ENCODE measurements around the gene NSFL1C.

Gene NSFL1C

GRCh38 chr20:1420066-1420465 is 46.6 kb downstream of the NSFL1C start:
- Histone ChIP-seq H3K27ac (no peak overlapping the region), H3K4me3 (no peak overlapping the region)
- no peak for DNase-seq (ENCODE audit: low spot score)
- no peak for TF ChIP-seq CTCF (IDR thresholded peaks at IDR 0.05)

- no peak for DNase-seq (ENCODE audit: low spot score)
- H3K27ac ChIP-seq: no peak overlapping the region
- no peak for TF ChIP-seq CTCF (IDR thresholded peaks at IDR 0.05)
- H3K4me3 ChIP-seq: no peak overlapping the region
Observed at GRCh38 chr20:1418350-1418749, 48.3 kb downstream of the NSFL1C start.

- Histone ChIP-seq H3K4me3 (no peak overlapping the region), H3K27ac (no peak overlapping the region)
- TF ChIP-seq CTCF (IDR thresholded peaks at IDR 0.05): no peak
- no peak for DNase-seq (ENCODE audit: low spot score)
Observed at GRCh38 chr20:1417790-1418189, 48.9 kb downstream of the NSFL1C start.

GRCh38 chr20:1417273-1417672 is 49.4 kb downstream of the NSFL1C start:
- Histone ChIP-seq H3K27ac (no peak overlapping the region), H3K4me3 (no peak overlapping the region)
- no peak for TF ChIP-seq CTCF (IDR thresholded peaks at IDR 0.05)
- no peak for DNase-seq (ENCODE audit: low spot score)

- Histone ChIP-seq H3K27ac (no peak overlapping the region), H3K4me3 (no peak overlapping the region)
- TF ChIP-seq CTCF (IDR thresholded peaks at IDR 0.05): no peak
- no peak for DNase-seq (ENCODE audit: low spot score)
Observed at GRCh38 chr20:1415667-1416468, 50.8 kb downstream of the NSFL1C start.

GRCh38 chr20:1414982-1415381 is 51.7 kb downstream of the NSFL1C start:
- Histone ChIP-seq H3K27ac (no peak overlapping the region), H3K4me3 (no peak overlapping the region)
- TF ChIP-seq CTCF (IDR thresholded peaks at IDR 0.05): no peak
- DNase-seq (ENCODE audit: low spot score): no peak

- no peak overlapping the region for H3K27ac ChIP-seq
- no peak for DNase-seq (ENCODE audit: low spot score)
- no peak for TF ChIP-seq CTCF (IDR thresholded peaks at IDR 0.05)
- no peak overlapping the region for H3K4me3 ChIP-seq
Observed at GRCh38 chr20:1405801-1406200, 60.8 kb downstream of the NSFL1C start.

All from coronary artery (tissue), 2 donors.